Smooth muscle cell (in vitro differentiated cells): ENCODE measurements around the gene MVD. TPM values are rescaled to one million over a fixed set of nuclear protein-coding genes. Genes with fewer than 3 reads are reported as not detected.

Experiments used
- DNase-seq: peaks from one replicate; lab custom pipeline; 2025; ENCODE audit not compliant: unreplicated experiment; lab: John Stamatoyannopoulos, UW
- H2AFZ ChIP-seq: fragments of 200-600 bp; sonication (generic); 2 replicates; pipeline ENCODE4 v1.6.0; 2016; ENCODE audit warnings: antibody characterized with exemption, low read depth, mild to moderate bottlenecking
- H3F3A ChIP-seq: fragments of 200-600 bp; sonication (generic); 2 replicates; pipeline ENCODE4 v1.6.0; 2017; ENCODE audit warnings: antibody characterized with exemption, low read depth
- H3K27ac ChIP-seq: fragments of 200-600 bp; sonication (generic); 2 replicates; pipeline ENCODE4 v1.5.1; 2016; ENCODE audit warnings: low read depth, mild to moderate bottlenecking
- H3K27me3 ChIP-seq: fragments of 200-600 bp; sonication (generic); 2 replicates; pipeline ENCODE4 v1.6.1; 2016; ENCODE audit warnings: low read depth, mild to moderate bottlenecking
- H3K36me3 ChIP-seq: fragments of 200-600 bp; sonication (generic); 2 replicates; pipeline ENCODE4 v1.5.1; 2016; ENCODE audit warnings: low read depth
- H3K4me1 ChIP-seq: fragments of 200-600 bp; sonication (generic); 2 replicates; pipeline ENCODE4 v1.5.1; 2016; ENCODE audit warnings: low read depth
- H3K4me2 ChIP-seq: fragments of 200-600 bp; sonication (generic); 2 replicates; pipeline ENCODE4 v1.6.0; 2016; ENCODE audit warnings: mild to moderate bottlenecking
- H3K4me3 ChIP-seq: fragments of 200-600 bp; sonication (generic); 2 replicates; pipeline ENCODE4 v1.5.1; 2016; ENCODE audit warnings: mild to moderate bottlenecking
- H3K79me2 ChIP-seq: fragments of 200-600 bp; sonication (generic); 2 replicates; pipeline ENCODE4 v1.6.0; 2016; ENCODE audit warnings: low read depth, mild to moderate bottlenecking
- H3K9ac ChIP-seq: fragments of 200-600 bp; sonication (generic); 2 replicates; pipeline ENCODE4 v1.6.0; 2016; ENCODE audit warnings: low read depth
- H3K9me3 ChIP-seq: fragments of 200-600 bp; sonication (generic); replicated peaks from 2 replicates; pipeline ENCODE4 v1.5.1; 2016; ENCODE audit warnings: low read depth
- H4K20me1 ChIP-seq: fragments of 200-600 bp; sonication (generic); 2 replicates; pipeline ENCODE4 v1.6.0; 2016; ENCODE audit warnings: low read depth
- CTCF ChIP-seq: fragments of 200-600 bp; sonication (generic); IDR thresholded peaks from 2 replicates; pipeline ENCODE4 v1.5.1; 2017; ENCODE audit warnings: borderline replicate concordance, mild to moderate bottlenecking, antibody characterized with exemption; ENCODE audit not compliant: insufficient read depth, poor library complexity, severe bottlenecking
- WGBS: methylation state at CpG from one replicate; pipeline ENCODE4 v1.1.7; 2016; ENCODE audit warnings: low lambda C conversion rate; 5-methylcytosine and 5-hydroxymethylcytosine counted together
- polyA plus RNA-seq: library from polyadenylated mRNA; unstranded; fragments of >200 nt; fragmentation: Nextera tagmentation; extraction: Ambion mirVana; gene quantifications from 2 replicates; pipeline ENCODE4 v1.2.1, GENCODE V29; 2016
- total RNA-seq: library from RNA; depleted of rRNA; stranded (reverse); fragments of >200 nt; gene quantifications from 2 replicates; pipeline ENCODE4 v1.2.3, GENCODE V29; 2014

MVD gene
- total and polyA plus RNA-seq, 2 experiments from 2014 or later, result 46.1 to 113 TPM

GRCh38 chr16:88705801-88706228 lies 42.9 kb upstream of the MVD start:
- no peak overlapping the region for H3K27ac ChIP-seq
- H3K27me3 ChIP-seq, result no peaks in the 10 kb centered on the region
- 4% methylated on average over 28 of the region's 57 CpGs for WGBS
- no peaks in the 10 kb centered on the region for H3K9me3 ChIP-seq
- H2AFZ ChIP-seq, result peak overlapping the region; percentile 58
- H3K36me3 ChIP-seq, result no peaks in the 10 kb centered on the region
- no peak for TF ChIP-seq CTCF
- no peaks in the 10 kb centered on the region for H3F3A ChIP-seq
- no peaks in the 10 kb centered on the region for H4K20me1 ChIP-seq
- peak overlapping the region; percentile 51 for H3K9ac ChIP-seq
- H3K4me1 ChIP-seq, result peaks cover 7% of the 10 kb centered on the region
- peaks cover 30% of the 10 kb centered on the region for H3K79me2 ChIP-seq
- no peak for DNase-seq
- H3K4me3 ChIP-seq, result peak overlapping the region; percentile 100
- H3K4me2 ChIP-seq, result peak overlapping the region; percentile 100

- no peak for TF ChIP-seq CTCF
- peak overlapping the region; percentile 51 for H3K9ac ChIP-seq
- no peak for DNase-seq
These were observed 42.3 kb upstream of the MVD start for GRCh38 chr16:88705076-88705684.

GRCh38 chr16:88703486-88704309 lies 40.8 kb upstream of the MVD start:
- no peaks in the 10 kb centered on the region for H3F3A ChIP-seq
- peaks cover 25% of the 10 kb centered on the region for H3K79me2 ChIP-seq
- no peak for DNase-seq
- no peak overlapping the region for H3K4me2 ChIP-seq
- WGBS, result 83% methylated on average over 26 of the region's 26 CpGs
- no peaks in the 10 kb centered on the region for H3K27me3 ChIP-seq
- no peaks in the 10 kb centered on the region for H3K9me3 ChIP-seq
- no peak for TF ChIP-seq CTCF
- no peak overlapping the region for H3K4me3 ChIP-seq
- H3K9ac ChIP-seq, result no peak overlapping the region
- H3K36me3 ChIP-seq, result no peaks in the 10 kb centered on the region
- H3K4me1 ChIP-seq, result peaks cover 7% of the 10 kb centered on the region
- no peaks in the 10 kb centered on the region for H4K20me1 ChIP-seq
- H3K27ac ChIP-seq, result no peak overlapping the region
- H2AFZ ChIP-seq, result no peak overlapping the region

More at GRCh38 chr16:88705076-88705684, 42.3 kb upstream of the MVD start:
- Histone ChIP-seq H3K4me1 (peaks cover 7% of the 10 kb centered on the region), H3F3A (no peaks in the 10 kb centered on the region), H3K27me3 (no peaks in the 10 kb centered on the region), H3K9me3 (no peaks in the 10 kb centered on the region), H4K20me1 (no peaks in the 10 kb centered on the region), H3K27ac (no peak overlapping the region), H2AFZ (peak overlapping the region; percentile 58), H3K4me2 (peak overlapping the region; percentile 100), H3K4me3 (peak overlapping the region; percentile 100), H3K79me2 (peaks cover 30% of the 10 kb centered on the region), H3K36me3 (no peaks in the 10 kb centered on the region)
- 68% methylated on average over 9 of the region's 9 CpGs for WGBS
